GM19023 (cell line): ENCODE data around the gene TFEB.
"Not testable (repeated sequence)": the region's sequence is repeated elsewhere in the genome, so short reads cannot be mapped to it uniquely, and the experiment has no call there.

ENCODE experiments used
- ATAC-seq: cut with Tn5 transposase; IDR thresholded peaks from one replicate; pipeline ENCODE4 v1.9.1; 2021; ENCODE audit warnings: mild to moderate bottlenecking, moderate library complexity; ENCODE audit not compliant: unreplicated experiment

The TFEB gene

DNA sequence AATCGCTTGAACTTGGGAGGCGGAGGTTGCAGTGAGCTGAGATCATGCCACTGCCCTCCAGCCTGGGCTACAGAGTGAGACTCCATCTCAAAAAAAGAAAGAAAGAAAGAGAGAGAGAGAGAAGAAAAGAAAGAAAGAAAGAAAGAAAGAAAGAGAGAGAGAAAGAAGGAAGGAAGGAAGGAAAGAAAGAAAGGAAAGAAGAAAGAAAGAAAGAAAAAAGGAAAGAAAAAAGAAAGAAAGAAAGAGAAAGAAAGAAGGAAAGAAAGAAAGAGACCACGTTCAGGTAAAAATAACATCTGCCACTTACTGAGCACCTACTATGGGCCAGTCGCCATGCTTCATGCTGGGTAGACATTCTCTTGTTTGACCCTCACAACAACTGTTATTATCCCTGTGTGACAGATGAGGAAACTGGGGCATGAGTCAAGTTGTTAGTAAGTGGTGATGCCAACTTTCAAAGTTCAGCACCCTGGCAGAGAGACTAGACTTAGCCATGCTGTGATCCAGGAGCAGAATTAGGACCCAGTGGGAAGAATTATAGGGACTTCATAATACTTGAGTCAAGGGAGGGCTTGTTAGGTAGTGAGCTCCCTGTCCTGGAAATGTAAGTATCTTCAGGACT is 30.7 kb upstream of the TFEB start:
- ATAC-seq: not testable (repeated sequence)

DNA sequence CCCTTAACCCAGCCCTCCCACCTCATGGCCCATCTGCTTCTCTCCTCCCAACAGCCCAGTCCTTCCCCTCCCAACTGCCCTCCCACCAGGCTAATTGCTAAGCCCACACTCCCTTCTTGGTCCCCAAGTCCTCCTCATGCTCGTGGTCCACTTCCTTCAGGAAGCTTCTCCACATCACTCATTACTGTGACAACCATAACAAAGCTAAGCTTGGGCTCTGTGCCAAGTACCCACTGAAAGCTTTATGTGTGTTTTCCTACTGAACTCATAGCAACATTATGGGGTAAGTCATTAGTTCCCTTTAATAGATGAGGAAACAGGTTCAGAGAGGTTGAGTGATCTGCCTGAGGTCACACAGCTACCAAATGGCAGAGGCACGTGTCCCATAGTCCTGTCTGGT is 28.1 kb upstream of the TFEB start:
- no peak for ATAC-seq

DNA sequence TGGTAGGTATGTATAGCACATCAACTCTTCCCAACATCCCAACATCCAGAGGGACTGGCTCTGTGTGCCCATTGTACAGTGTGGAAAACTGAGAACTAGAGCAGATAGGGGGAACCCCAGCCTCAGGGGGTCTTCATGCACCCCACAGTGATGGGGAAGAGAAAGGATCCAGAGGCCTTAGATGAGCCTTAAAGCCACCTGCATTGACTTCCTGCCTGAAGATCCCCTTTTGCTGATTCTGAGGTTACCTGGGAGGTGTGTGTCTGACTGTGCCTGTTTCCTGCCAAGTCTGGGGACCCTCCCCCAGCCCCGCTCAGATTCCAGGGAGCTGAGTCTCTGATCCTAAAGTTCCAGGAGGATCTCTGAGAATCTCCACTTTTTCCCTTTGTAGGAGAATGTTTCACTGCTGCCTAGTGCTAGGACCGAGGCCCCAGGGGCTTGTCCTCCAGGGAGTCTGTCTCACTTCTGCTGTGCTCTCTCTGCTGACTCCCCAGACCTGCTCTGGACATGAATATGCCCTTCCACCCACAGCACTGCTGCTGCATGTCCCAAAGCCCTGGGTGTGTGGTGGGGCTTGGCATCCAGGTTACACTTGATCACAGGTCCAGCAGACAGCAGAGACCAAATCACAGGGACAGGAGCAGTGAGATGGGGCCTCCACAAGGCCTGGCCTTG is 24.6 kb upstream of the TFEB start:
- ATAC-seq: no peak

DNA sequence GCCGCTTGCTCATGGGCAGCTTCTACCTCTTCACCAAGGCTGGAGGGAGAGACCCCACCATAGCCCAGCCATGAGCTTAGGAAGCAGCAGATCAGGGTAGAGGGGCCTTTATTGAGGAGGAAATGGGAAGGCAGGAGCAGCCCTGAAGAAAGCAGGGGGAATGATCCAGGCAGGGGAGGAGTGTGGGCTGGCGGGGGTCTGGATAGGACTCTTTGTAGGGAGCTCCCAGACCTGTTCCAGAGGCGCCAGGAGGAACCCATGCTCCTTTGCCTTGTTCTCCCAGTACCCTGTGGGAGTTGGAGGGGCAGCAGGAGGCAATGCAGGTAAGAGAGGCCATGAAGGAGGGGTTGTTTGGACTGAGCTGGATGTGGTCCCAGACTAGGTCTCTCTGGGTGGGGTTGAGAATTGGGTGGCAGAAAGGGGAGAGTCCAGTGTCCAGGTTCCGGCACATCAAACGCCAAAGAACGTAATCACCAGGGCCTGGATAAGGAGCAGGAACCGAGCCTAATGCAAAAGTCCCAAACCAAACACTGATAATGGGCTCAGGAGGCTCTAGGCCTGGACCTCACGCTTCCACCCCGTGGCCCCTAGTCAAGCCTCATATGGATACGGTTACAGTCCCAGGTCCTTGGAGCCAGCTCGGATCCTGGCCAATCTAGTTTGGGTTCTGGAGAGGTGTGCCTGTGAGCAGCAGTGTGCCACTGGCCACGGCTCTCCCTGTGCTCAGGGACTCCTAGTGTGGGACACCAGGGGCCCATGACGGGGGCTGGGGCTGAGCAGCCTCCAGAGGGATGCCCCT is 23.9 kb upstream of the TFEB start:
- ATAC-seq: no peak

DNA sequence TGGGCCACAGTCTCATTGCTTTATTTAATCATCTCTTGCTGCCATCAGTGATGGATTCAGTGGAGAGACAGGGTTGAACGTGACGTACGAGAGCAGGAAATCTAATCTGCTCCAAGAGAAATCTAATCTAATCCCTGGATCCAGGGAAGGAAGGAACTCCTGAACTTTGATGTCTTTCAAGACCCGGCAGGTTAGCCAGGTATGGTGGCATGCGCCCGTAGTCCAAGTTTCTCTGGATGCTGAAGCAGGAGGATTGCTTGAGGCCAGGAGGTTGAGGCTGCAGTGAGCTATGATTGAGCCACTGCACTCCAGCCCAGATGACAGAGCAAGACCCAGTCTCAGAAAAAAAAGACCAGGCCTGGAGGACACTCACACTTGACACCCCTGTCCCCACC is 23.2 kb upstream of the TFEB start:
- ATAC-seq: no peak

DNA sequence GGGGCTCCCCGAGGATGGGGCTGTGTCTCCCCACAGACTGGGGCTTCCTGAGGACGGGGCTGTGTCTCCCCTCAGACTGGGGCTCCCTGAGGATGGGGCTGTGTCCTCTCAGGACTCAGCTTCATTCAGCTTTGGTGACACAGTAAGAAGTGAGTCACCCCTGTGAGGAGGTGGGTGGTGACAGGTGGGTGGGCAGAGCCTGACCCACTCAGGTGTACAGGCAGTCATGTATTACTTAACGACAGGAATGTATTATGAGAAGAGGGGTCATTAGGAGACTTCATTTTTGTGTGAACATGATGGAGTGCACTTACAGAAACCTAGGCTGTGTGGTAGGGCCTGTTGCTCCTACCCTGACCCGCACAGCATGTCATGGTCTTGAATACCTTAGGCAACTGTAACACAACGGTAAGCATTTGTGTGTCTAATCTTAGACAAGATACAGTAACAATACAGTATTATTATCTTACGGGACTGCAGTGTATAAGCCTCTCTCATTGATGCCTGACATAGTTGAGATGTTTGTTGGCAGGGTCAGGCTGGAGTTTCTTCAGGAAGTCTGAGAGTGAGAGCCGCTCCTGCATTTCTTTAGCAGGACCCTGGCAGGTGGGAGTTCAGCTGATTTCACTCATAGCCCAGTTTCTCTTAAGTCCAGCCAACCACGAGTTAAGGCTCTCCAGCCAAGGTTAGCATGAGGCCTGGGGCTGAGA is 22.7 kb upstream of the TFEB start:
- ATAC-seq: no peak

DNA sequence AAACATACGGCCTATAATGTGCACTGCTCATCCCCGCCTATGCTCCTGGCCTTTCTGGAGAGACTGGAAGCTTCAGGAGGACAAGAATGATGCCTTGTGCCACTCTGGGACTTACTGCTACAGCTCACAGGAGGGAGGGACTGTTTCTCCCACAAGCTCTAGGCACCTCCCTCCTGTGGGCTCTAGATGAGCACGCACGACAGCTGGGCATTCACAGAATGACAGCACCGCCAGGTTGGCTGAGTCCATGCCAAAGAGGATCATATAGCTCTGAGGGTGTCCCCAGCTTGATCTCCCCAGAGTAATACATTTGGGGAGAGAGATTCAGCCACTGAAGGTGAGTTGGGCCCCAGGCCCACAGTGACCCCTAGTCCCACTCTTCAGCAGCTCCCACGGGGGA is 21.9 kb upstream of the TFEB start:
- ATAC-seq: no peak

DNA sequence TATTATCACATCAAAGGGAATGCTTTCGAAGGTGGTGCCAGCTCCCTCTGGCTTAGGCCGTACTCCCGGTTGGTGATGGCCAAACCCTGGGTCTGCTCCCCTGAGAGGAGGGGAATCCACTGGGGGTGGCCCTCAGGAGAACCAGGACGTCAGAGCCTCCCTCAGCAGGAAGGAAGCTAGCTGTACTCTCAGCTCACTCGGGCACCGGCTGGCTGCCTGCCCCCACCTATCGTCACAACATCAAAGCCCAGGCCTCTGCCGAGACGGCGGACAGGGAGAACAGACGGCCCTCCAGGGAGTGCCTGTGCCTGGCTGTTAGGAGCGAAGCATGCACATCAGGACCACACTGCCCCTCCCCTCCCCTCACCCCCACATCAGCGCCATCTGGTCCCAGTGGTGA is 20.9 kb upstream of the TFEB start:
- no peak for ATAC-seq

DNA sequence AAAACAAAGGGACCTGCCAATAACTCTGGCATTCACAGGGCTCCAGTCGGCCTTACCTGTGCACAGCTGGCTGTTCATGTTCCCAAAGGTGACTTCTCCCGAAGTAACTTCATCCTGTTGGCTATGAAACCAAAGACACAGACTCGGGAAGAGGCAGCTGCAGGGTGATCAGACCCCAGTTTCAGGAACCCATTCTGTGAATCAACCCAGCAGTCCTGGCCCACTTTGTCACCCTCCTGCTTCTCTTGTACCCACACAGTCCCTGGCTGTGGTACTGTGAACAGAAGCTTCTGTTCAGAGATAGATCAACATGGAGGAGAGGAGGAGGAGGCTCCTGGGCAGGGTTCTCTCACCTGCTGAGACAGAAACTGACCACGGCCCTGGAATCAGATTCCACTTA is 20.5 kb upstream of the TFEB start:
- no peak for ATAC-seq

DNA sequence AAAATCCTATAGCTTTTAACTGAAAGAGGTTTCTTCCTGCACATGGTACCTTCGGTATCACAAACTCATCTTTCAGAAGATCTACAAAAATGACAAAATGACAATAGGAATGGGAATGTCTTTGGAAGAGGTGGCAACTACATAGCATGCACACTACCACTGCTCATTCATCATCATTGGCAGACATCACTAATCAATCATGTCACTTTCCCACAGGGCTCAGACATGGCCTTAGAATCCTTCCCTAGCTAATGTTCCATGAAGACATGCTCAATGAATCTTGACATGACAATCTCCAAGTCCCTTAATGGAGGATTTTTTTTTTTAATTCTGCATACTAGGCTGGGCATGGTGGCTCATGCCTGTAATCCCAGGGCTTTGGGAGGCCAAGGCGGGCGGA is 15.0 kb upstream of the TFEB start:
- ATAC-seq: no peak

DNA sequence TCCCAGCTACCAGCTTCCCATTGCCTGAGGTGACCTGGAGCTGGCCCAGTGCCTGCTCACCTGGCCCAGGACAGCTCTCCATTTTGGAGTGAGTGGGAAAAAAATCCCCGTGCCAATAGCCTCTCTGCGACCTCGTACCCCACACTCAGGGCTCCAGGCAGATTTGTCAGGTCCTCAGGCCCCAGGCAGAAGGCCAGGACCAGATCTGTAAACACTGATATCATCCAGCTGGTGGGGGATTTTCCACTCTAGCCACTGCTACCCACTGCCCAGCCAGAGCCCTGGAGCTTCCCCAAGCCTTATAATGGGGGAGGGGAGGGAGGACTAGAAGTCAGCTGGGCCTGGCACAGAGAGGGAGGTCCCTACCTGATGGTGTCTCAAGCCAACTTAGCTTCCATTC is 13.1 kb upstream of the TFEB start:
- ATAC-seq: no peak

DNA sequence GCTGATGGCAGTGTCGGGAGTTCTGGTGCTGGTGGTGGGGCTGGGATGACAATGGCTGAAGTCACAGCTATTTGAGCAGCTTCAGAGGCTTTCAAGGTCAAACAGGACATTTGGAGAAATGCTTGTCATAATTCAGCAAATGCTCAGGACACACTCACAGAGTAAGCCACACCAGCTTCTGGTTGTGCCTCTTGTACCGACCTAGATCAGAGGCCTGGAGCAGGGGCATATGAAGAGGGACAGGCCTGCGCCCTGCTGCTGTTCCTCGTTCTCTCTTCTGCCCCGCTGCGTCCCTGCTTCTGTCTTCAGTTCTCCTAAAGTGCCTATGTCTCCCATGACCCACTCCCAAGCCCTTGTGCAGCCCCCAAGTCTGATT is 12.7 kb upstream of the TFEB start:
- ATAC-seq: no peak

DNA sequence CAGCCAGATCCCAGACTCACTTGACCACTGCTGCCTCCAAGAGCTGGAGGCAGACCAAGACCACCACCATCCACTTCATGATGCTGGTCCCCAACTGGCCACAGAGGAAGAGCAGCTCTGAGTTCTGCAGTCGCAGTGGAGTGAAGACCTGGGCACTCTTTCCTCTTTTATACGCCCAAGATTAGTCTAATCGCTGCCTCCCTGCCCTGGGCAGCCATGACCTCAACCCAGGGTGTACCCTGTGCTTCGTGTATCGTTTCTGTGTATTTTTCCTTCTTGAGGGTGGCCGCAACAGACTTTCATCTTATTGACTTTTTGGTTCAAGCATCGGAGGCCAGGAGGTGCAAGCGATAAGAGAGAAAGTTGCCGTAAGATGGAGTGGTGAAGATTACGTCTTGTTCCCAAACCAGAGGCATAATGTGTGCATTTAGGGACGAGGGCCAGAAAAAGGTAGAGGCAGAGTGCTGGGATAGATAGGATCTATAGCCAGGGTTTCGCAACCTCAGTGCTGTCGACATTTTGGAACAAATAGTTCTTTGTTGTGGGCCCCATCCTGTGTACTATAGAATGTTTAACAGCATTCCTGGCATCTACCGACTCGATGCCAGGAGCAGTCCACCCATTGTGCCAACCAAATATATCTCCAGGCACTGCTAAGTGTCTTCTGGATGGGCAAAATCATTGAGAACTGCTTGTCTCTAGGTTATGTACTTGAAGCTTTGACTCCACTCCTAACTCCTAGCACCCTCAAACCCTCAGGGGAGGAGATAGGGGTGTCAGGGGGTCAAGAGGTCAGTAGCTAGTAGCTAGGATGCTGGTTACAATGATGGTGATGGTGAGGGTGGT is 12.1 kb upstream of the TFEB start, which contains the start of gene PGC:
TSS of gene PGC (minus strand) at position 142 of the 846 bp plus-strand sequence. CDS start at position 79, 63 bp downstream.
- ATAC-seq: no peak

DNA sequence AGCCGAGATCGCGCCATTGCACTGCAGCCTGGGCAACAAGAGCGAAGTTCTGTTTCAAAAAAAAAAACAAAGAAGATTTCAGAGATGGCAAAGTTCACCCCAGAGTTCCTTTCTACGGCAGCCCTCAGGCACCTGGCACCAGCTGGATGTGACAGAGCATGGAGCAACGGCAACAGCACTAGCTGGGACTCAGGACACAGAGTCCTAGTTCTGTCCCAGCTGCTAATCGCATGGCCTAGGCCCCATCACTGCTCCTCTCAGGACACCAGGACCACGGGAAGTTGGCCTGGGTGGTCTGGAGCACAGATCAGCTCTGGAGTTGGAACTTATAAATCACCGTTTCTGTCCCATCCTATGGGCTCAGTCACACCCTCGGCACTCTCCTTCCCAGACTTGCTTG is 10.7 kb upstream of the TFEB start:
- no peak for ATAC-seq

DNA sequence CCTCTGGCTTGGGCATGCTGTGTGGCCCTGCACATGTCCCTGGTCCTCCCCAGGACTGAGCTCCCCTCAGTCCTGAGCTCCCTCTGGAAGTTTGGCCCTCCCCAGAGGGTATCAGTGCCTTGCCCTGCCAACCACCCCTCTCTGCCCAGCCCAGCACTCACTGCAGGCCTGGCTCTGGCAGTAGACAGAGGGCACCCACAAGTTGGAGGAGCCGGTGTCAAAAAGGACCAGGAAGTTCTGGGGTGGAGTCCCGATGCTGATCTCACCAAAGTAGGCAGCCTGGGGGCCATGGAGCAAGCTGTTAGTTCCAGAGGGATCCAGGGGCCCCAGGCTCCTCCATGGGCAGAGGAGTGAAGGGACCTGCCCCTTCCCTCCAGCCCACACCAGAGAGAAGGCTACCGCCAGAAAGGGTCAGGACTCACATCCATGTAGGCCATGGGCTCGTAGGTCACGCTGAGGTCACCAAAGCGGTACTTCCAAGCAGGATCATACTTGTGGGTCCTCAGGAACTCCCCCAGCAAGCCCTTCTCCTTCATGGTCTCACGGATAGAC is 8.9 kb upstream of the TFEB start:
- no peak for ATAC-seq

DNA sequence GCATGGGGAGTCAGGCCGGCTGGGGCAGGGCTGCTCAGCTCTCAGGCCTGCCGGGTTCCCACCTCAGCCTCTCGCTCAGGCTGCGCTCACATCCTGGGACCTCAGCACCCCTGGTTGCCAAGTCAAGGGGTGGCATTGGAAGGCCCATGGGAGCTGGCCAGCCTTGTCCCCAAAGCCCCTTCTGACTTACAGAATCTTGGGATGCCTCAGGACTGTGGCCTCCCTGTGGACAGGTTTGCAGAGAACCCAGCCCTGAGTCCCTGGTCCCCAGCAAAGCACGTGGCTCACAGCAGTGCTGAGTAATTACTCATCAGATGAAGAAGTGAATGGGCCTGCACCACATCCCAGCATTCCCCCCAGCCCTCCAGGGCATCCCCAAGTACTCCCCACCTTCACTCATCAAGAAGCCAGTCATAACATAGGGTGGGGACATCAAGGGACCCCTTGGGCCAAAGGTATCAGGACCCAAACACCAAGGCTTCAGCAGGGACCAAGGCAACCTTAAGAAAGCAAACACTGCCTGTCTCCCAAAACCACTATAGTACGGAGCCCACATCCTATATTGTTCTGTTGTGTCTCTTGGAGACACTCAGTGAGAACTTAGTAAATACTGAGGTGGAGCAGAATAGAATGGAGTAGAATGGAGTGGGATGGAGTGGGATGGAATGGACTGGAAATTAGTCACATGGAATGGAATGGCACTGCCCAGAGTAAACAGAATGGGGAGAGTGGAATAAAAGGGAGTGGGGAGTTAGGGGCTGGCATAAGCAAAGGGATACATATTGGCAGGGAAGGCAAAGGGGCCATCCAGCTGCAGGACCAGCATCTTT is 8.2 kb upstream of the TFEB start:
- ATAC-seq: no peak

DNA sequence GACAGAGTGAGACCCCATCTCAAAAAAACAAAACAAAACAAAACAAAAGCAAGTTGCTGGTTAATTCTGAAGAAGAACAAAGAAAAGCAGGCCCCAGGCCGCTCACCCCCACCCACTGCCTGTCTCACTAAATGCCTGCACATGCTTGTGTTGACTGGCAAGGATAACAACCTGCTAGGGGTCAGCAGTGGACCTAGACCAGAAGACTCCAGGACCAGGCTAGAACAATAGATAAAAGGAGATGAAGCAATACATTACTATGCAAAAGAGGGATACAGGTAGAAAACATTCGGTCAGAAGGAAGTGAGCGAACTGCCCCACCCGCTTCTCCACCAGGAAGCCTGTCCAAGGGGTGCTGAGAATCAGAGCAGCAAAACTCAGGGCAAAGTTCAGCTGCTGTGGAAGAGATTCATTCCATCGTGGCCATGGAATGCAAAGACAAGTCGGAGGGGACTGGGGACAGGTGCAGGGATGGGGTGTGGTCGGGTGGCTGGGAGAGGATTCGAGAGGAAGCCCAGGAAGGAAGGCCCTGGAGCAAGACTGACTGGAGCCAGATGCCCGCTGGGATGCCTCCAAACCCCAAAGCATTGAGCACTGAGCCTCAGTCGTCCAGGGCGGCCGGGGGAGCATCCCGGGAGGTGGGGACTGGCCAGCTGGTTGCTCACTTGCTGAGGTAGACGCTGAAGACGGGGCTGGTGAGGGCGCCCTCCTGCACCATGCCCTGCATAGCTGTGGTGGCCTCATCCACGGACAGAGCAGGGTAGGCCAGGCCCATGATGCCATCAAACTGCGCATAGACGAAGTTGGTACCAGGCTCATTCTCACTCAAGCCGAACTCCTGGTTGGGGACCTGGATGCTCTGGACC is 6.5 kb upstream of the TFEB start:
- no peak for ATAC-seq

DNA sequence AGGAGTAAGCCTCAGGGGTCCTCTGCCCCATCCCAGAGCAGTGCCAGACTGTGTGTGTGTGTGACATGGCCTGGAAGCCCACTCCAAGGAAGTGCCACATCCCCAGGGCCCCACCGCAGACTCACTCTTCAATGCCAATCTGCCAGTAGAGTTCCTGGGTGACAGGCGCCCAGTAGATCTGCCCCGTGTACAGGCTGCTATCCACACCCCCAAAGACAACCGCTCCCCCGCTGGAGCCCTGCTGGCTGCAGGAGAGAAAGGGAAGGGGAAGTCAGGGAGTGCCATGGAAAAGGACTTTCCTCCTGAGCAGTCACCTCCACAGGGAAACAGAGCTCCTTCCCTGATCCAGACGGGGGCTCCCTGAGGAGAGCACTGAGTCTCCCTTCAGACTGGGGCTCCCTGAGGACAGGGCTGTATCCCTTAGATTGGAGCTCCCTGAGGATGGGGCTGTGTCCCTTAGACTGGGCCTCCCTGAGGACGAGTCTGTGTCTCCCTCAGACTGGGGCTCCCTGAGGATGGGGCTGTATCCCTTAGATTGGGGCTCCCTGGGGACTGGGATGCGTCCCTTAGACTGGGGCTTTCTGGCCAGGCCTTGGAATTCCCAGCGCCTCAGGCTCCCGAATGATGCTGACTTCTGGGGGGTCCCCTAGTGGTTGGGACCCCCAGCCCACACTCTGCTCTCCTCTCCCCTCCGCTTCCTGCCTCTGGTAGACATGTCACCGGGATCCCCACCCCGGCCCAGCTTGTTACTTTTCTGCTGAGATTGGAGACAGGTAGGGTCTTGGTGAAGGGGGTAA is 5.2 kb upstream of the TFEB start:
- no peak for ATAC-seq
